ENCODE measurements around the gene ADAD2.

ADAD2 gene

GRCh38 chr16:84190731-84191388, at the start of gene ADAD2:
TSS of gene ADAD2 (plus strand) at chr16:84191157. CDS start at chr16:84191231, 74 bp downstream.
- DNase-seq: no peak

DNA sequence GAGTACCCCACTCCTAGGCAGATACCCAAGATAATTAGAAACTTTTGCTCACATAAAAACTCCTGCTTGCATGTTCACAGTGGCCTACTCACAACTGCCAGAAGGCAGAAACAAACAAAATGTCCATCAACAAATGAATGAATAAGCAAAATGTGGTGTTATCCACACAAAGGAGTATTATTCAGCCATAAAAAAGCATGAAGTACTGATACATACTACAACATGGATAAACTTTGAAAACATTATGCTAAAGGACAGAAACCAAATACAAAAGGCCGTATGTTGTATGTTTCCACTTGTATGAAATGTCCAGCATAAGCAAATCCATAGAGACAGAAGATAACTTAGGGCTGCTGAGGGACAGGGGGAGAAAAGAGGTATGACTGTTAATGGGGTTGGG, 47.9 kb upstream of the ADAD2 start:
- no peak for DNase-seq

- DNase-seq: no peak
Measured at GRCh38 chr16:84143784-84144199, 47.2 kb upstream of the ADAD2 start.

- DNase-seq: peak; percentile 14
Measured at GRCh38 chr16:84144209-84144858, 46.6 kb upstream of the ADAD2 start.

DNA sequence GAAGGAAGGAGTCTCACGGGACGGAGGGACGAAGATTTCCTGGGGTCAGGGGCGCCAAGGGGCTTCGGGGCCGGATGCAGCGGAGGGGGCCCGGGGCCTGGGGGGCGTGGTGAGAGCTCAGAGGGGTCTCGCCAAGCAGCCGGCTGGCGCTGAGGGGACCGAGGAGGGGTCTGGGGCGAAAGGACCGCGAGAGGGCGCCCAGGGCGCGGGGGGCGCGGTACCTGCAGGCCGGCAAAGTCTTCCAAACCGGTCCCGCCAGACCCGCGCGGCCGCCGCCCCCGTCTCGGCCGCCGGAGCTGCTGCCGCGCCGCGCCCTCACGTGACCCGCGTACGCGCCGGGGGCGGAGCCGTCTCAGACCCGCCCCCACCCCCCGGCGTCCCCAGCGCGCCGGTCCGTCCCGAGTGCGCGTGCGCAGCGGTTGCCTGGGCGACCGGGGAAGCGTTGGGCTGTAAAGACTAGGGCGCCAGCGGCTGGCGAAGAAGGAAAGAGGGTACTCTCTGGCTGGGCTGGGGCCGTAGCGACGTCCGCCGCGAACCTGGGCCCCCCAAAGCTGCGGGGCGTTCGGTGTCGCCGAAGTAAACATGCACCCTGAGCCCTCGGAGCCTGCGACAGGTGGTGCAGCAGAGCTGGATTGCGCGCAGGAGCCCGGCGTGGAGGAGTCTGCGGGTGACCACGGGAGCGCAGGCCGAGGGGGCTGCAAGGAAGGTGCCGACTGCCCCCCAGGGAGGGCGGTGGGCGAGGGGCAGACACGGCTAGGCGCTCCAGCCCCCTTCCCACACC, 45.9 kb upstream of the ADAD2 start, which contains the start of the genes DNAAF1 and HSDL1:
DNAAF1 (plus strand) TSS at position 450 of the 781 bp plus-strand sequence; CDS start at position 583, 133 bp downstream.
HSDL1 (minus strand) TSS at position 319 of the 781 bp plus-strand sequence. CDS start 13,856 bp downstream, outside the sequence.
- peak; percentile 65 for DNase-seq

- DNase-seq: no peak
Measured at GRCh38 chr16:84150926-84151325, 40.0 kb upstream of the ADAD2 start.

- no peak for DNase-seq
Measured at GRCh38 chr16:84153660-84154214, 37.2 kb upstream of the ADAD2 start.

- no peak for DNase-seq
Measured at GRCh38 chr16:84155226-84155625, 35.7 kb upstream of the ADAD2 start.

GRCh38 chr16:84155771-84156170, 35.2 kb upstream of the ADAD2 start:
- DNase-seq: no peak

DNA sequence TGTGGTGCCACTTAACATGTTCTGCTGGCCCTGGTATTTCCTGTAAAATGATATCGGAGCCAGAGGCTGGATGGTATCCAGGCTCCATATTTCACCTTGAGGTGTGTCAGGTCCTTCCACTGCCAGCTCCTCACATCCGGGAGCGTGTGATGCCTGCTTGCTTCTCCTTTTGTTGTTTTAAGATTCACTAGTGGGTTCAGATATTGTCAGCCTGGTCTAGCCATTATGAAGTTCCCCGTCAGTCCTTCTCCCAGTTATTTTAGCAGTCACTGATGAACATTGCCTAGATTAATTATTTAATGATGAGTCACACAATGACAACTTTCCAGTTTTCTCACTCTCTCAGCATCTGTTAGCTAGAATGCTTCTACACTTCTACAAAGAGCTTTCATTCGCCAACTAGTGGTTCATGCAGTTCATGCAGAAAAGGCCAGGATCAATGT, 34.6 kb upstream of the ADAD2 start:
- no peak for DNase-seq

DNA sequence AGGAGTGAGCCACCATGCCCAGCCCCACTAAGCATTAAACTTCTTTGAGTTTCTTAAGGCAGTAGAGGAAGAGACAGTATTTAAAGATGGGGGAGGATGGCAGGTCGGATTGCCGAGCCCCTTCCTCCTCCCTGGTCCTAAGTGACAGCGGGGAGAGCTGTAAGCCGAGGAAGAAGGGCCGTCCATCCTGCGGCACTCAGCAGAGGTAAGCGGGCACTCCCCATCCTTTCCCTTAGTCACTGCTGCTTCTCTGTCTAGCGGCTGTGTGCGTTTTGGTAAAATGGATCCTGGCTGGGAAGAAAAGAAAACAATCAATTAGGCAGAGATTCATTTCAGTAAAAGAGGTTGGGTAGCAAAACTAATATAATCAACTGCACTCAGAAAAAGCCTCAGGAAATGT, 31.9 kb upstream of the ADAD2 start:
- no peak for DNase-seq

GRCh38 chr16:84159800-84160199, 31.2 kb upstream of the ADAD2 start:
- DNase-seq: no peak

DNA sequence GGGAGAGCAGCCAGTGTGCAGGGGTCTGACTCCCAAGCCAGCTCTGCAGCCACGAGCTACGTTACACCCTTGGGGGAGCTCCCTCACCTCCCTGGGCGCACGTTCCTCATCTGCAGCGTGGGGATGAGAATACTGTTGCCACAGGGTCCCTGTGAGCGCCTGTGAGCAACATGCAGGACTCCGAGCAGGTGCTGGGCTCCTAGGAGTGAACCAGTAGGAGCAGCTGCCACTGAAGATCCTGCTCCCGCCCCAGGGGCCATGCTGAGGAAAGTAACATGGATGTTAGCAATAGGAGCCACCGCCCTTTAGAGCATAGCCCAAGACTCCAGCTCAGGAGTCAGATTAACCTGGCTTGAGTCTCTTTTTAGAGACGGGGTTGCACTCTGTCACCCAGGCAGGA, 29.9 kb upstream of the ADAD2 start:
- no peak for DNase-seq

DNA sequence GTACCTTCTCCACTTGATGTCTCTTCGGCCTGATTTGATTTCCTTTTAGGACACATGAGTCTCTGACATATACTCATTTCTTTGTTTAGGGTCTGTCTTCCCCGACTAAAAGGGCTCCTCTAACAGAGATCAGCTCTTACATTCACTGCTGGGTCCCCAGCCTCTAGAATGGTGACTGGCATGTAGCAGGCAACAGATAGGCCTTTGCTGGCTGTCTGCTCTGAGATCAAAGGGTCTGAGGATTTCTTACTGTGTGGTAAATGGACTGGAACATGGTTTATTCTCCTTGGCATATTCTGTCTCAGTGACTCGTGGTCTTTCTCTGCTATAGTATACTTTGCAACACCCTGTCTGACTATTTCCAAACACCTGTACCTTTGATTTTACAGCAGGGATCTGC, 29.2 kb upstream of the ADAD2 start:
- DNase-seq: no peak

GRCh38 chr16:84165746-84166145, 25.2 kb upstream of the ADAD2 start:
- no peak for DNase-seq

GRCh38 chr16:84166796-84167695, 23.9 kb upstream of the ADAD2 start:
- DNase-seq: no peak

GRCh38 chr16:84169765-84170310, 21.1 kb upstream of the ADAD2 start:
- no peak for DNase-seq

DNA sequence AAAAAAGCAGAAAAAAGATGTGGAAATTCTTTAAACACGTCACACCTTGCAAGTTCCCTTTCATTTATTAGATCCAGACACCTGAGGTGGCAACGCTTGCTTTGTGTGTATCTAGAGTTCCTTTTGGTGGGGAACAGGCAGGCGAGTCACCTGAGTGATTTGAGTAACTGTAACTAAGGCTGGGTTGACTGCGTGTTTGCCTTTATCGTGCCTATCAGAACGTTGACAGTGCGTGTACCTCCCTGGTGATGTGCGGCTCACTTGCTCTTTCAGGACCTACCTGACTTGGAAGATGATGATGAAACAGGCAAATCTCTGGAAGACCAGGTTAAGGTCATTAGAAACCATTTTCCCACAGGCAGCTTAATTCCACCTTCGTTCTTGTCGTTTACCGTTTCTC, 16.6 kb upstream of the ADAD2 start:
- DNase-seq: no peak

DNA sequence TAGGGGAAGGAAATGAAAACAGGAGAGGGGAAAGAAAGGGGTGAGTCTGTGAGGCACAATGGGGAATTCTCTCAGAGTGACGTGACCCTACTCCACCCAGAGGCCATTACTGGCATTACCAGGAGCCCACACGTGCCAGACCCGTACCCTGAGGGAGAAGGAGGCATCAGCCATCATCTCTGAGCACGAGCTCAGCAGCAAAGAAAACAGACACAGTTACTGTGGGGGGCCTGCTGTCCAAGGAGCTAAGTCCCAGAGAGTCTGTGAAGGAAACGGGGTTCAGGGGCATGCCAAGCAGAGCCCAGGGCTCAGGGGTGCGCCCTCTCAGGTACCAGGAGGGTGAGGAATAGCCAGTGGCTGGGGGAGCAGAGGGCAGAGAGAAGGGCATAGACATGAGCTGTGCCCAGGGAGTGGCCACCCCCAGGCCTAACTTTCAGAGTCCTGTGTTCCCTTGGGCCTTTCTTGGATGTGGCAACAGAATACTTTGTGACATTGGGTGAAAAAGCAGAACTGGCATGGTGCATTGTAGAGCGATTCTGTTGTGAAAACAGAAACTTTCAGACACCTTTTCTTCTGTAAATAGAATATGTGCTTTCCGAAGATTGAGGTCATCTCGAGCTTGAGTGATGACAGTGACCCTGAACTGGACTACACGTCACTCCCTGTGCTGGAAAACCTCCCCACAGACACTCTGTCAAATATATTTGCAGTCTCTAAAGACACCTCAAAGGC, 15.4 kb upstream of the ADAD2 start:
- DNase-seq: peak; percentile 24

DNA sequence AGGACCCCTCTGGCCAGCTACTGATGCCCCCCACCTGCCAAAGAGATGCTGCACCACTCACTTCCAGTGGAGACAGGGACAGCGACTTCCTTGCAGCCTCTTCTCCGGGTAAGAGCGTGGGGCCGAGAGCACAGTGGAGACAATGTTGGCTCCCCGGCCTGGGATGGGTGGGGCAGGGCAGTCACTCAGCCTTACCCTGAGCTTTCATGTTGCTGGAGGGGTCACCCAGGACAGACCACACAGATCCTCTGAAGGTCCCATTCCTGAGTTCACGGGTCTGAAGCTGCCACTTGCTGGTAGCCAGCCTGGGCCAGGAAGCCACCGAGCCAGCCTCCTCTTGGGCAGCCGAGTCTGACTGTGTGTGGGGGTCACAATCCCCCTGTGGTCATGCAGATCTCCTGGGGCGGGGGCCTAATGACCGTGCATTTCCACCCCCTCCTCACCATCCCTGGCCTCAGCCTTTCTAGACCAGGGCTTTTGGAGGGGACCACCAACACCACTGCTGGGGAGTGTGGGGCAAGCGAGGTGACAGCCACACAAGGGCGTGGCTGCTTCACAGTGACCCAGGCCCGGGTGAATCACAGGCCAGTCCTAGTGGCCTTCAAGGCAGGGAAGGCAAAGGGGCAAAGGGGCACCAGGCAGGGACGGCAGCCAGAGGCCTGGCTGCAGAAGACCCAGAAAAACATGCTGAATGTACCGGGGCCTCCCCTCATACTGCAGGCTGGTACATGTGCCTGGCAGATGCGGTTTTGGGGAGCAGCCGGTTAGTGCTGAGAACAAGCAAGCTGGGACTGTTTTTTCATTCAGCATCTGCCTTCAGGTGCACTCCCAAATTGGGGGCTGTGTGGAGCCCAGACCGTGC, 14.5 kb upstream of the ADAD2 start:
- no peak for DNase-seq
